ENCODE data around the gene PACS2. TPM values are rescaled to one million over a fixed set of nuclear protein-coding genes. Genes with fewer than 3 reads are reported as not detected.
A peak's percentile ranks its signal among the peaks of the same experiment; 100 is the strongest.

The PACS2 gene
- total and polyA plus RNA-seq, 2 of the 4 experiments (the other 2 are of a cell fraction), result 15.6 to 32.2 TPM

- DNase-seq (no peak), ATAC-seq (ENCODE audit: low read depth) (no peak)
- Histone ChIP-seq H3K18ac (ENCODE audit: low read depth, low read length) (no peak overlapping the region), H2BK5ac (ENCODE audit: low read depth, low read length, poor library complexity, severe bottlenecking) (no peak overlapping the region), H4K5ac (ENCODE audit: low read depth, low read length) (no peak overlapping the region), H4K8ac (ENCODE audit: low read depth in 2 of 2, low read length in 2 of 2) (no peak overlapping the region), H2AK9ac (replicated peaks; ENCODE audit: low read depth, low read length, poor library complexity) (no peak overlapping the region), H3K4me1 (ENCODE audit: control insufficient read depth, insufficient read depth, low read length) (peaks cover 2% of the 10 kb centered on the region; the same call in 1 of the 2 replicates), H4K91ac (ENCODE audit: insufficient read depth, low read depth, low read length) (no peak overlapping the region), H3K9me1 (ENCODE audit: insufficient read depth, low read length) (peaks cover 3% of the 10 kb centered on the region), H2BK15ac (ENCODE audit: low read depth, low read length) (no peak overlapping the region), H3K9ac (ENCODE audit: low read depth, low read length) (no peak overlapping the region), H3K4me2 (ENCODE audit: low read depth, low read length) (no peak overlapping the region), H3K14ac (replicated peaks; ENCODE audit: low read depth, low read length) (no peak overlapping the region), H2AK5ac (ENCODE audit: low read depth, low read length) (no peak overlapping the region), H3K23ac (ENCODE audit: low read depth, low read length) (no peak overlapping the region), H3K9me3 (ENCODE audit: control insufficient read depth, insufficient read depth, low read length) (no peaks in the 10 kb centered on the region), H3K79me1 (ENCODE audit: low read depth in 1 of 2, low read length in 2 of 2) (no peaks in the 10 kb centered on the region; a peak in 1 of 4 replicates), H2BK120ac (ENCODE audit: low read depth, low read length) (no peak overlapping the region), H3K36me3 (ENCODE audit: control insufficient read depth, insufficient read depth, low read length) (peaks cover 20% of the 10 kb centered on the region), H3K27me3 (ENCODE audit: control insufficient read depth, insufficient read depth, low read length) (no peaks in the 10 kb centered on the region), H3K56ac (ENCODE audit: extremely low read depth, insufficient read depth, low read length) (no peak overlapping the region), H3K27ac (ENCODE audit: insufficient read depth, low read length) (no peak overlapping the region), H2AFZ (replicated peaks; ENCODE audit: low read length, poor library complexity) (peak overlapping the region; percentile 21), H3K4me3 (ENCODE audit: insufficient read depth, low read depth, low read length) (no peak overlapping the region), H4K20me1 (ENCODE audit: insufficient read depth, low read length) (peaks cover 4% of the 10 kb centered on the region), H2BK20ac (ENCODE audit: low read depth, low read length) (no peak overlapping the region), H3K4ac (ENCODE audit: low read depth, low read length) (no peak overlapping the region)
- BruUV-seq (replicated peaks), result no TSS peak
- dilution Hi-C loops (cut with HindIII; ENCODE audit: low sequenced_read_pairs, unreplicated experiment) (no loop called here), intact Hi-C loops (cut with micrococcal nuclease) (no loop called here), in situ Hi-C loops (cut with MboI; ENCODE audit: low sequenced_read_pairs) (no loop called here)
- 89% methylated on average over 10 of the region's 11 CpGs; no CpG with 5 or more reads in 1 of the 2 experiments for WGBS, 2 experiments (ENCODE audit: extremely low coverage in 2 of 2, insufficient read length in 1 of 2)
- CTCF ChIA-PET, result no interaction called here
- TF ChIP-seq MXI1 (IDR thresholded peaks at IDR 0.05; ENCODE audit: borderline replicate concordance, low read depth, low read length), result no peak
- TF ChIP-seq RFX5 (IDR thresholded peaks at IDR 0.05; ENCODE audit: low read depth, low read length), result no peak
- no peak for TF ChIP-seq MAZ (IDR thresholded peaks at IDR 0.05; ENCODE audit: borderline replicate concordance, low read depth, low read length)
- TF ChIP-seq RAD21 (IDR thresholded peaks at IDR 0.05; ENCODE audit: low read length), result no peak
- TF ChIP-seq POLR2A (IDR thresholded peaks at IDR 0.05; ENCODE audit: low read depth, low read length), result no peak
- no peak for TF ChIP-seq CHD1 (IDR thresholded peaks at IDR 0.05; ENCODE audit: low read depth, low read length)
- TF ChIP-seq MAFK (IDR thresholded peaks at IDR 0.05; ENCODE audit: low read depth, low read length), result no peak
- no peak for TF ChIP-seq CTCF (conservative IDR thresholded peaks at IDR 0.05; ENCODE audit: low read depth, low read length)
- TF ChIP-seq NFE2L2 (IDR thresholded peaks at IDR 0.05; ENCODE audit: low read depth, low read length), result no peak
- TF ChIP-seq CEBPB (IDR thresholded peaks at IDR 0.05; ENCODE audit: low read depth, low read length), result no peak
- TF ChIP-seq RCOR1 (IDR thresholded peaks at IDR 0.05; ENCODE audit: insufficient replicate concordance, low read length), result no peak
- TF ChIP-seq USF2 (IDR thresholded peaks at IDR 0.05; ENCODE audit: low read depth, low read length), result no peak
- no peak for TF ChIP-seq FOS (IDR thresholded peaks at IDR 0.05; ENCODE audit: low read depth, low read length)
- no peak for TF ChIP-seq ELK1 (IDR thresholded peaks at IDR 0.05; ENCODE audit: borderline replicate concordance, low read depth, low read length)
- TF ChIP-seq SMC3 (IDR thresholded peaks at IDR 0.05; ENCODE audit: low read depth, low read length), result no peak
- no peak for TF ChIP-seq BHLHE40 (IDR thresholded peaks at IDR 0.05; ENCODE audit: low read depth, low read length)
- POLR2A ChIA-PET (ENCODE audit: unreplicated experiment), result interaction anchor here (0.6 kb wide), 1 partner anchor 24 kb away, joined by 3 read pairs; no protein-coding TSS in a partner anchor
These were observed 50.6 kb downstream of the PACS2 start for GRCh38 chr14:105365101-105365500.

All from IMR-90 (cell line).